Activated CD8-positive, alpha-beta memory T cell treated with anti-CD3 and anti-CD28 coated beads, Interleukin-2, amount 10 ng/mL, durations not matched to agents 7 days and 5 days (primary cell): ENCODE measurements around the gene BBS9. TPM values are rescaled to one million over a fixed set of nuclear protein-coding genes. Genes with fewer than 3 reads are reported as not detected.
"Not testable (repeated sequence)": the region's sequence is repeated elsewhere in the genome, so short reads cannot be mapped to it uniquely, and the experiment has no call there.

Experiments
- ATAC-seq: fragments of 150-1000 bp; cut with Tn5 transposase; one replicate; pipeline ENCODE4 v1.10.0; 2021; ENCODE audit warnings: moderate library complexity
- CTCF ChIA-PET: fragments of 350-600 bp; sonication (Branson Sonifier 250); formaldehyde crosslinking; loops from one replicate; lab custom pipeline; 2021; ENCODE audit warnings: antibody characterized with exemption; lab: Charles Lee
- DNase-seq: peaks from one replicate; pipeline ENCODE4 v3.0.0-alpha.2; 2020
- H3K27ac Mint-ChIP-seq: one replicate; pipeline ENCODE4 v1.8.0; 2021; ENCODE audit warnings: mild to moderate bottlenecking, mixed read lengths
- H3K27me3 Mint-ChIP-seq: one replicate; pipeline ENCODE4 v1.8.0; 2021; ENCODE audit warnings: mixed read lengths
- H3K36me3 Mint-ChIP-seq: one replicate; pipeline ENCODE4 v1.8.0; 2021; ENCODE audit warnings: mild to moderate bottlenecking, mixed read lengths
- H3K4me1 Mint-ChIP-seq: one replicate; pipeline ENCODE4 v1.8.0; 2021; ENCODE audit warnings: mixed read lengths
- H3K4me3 Mint-ChIP-seq: one replicate; pipeline ENCODE4 v1.8.0; 2021; ENCODE audit warnings: mild to moderate bottlenecking, moderate library complexity, mixed read lengths
- H3K9me3 Mint-ChIP-seq: one replicate; pipeline ENCODE4 v1.8.0; 2022; ENCODE audit warnings: low read depth, mixed read lengths
- total RNA-seq, 2 experiments: library from RNA; stranded (reverse); gene quantifications; one replicate each; pipeline ENCODE4 v1.2.3, GENCODE V29; 2021

Gene BBS9
- total RNA-seq, 2 experiments from 2014 or later = 9.8 to 10.2 TPM

GRCh38 chr7:33500703-33501701, 371.6 kb downstream of the BBS9 start:
- CTCF ChIA-PET = no interaction called here
- no peaks in the 10 kb centered on the region for H3K27me3 Mint-ChIP-seq

GRCh38 chr7:33503014-33503413, 373.6 kb downstream of the BBS9 start:
- H3K27me3 Mint-ChIP-seq = no peaks in the 10 kb centered on the region
- H3K4me3 Mint-ChIP-seq = no peak overlapping the region
- ATAC-seq (no peak), DNase-seq (no peak)
- H3K27ac Mint-ChIP-seq = no peak overlapping the region
- no peaks in the 10 kb centered on the region for H3K36me3 Mint-ChIP-seq
- no peaks in the 10 kb centered on the region for H3K4me1 Mint-ChIP-seq
- CTCF ChIA-PET = no interaction called here
- no peaks in the 10 kb centered on the region for H3K9me3 Mint-ChIP-seq

More at GRCh38 chr7:33500703-33501701, 371.6 kb downstream of the BBS9 start:
- no peaks in the 10 kb centered on the region for H3K4me1 Mint-ChIP-seq
- H3K27ac Mint-ChIP-seq = no peak overlapping the region
- H3K9me3 Mint-ChIP-seq = no peaks in the 10 kb centered on the region
- ATAC-seq = no peak
- no peak for DNase-seq
- no peak overlapping the region for H3K4me3 Mint-ChIP-seq
- H3K36me3 Mint-ChIP-seq = no peaks in the 10 kb centered on the region

GRCh38 chr7:33503736-33504135, 374.4 kb downstream of the BBS9 start:
- no peaks in the 10 kb centered on the region for H3K9me3 Mint-ChIP-seq
- CTCF ChIA-PET = no interaction called here
- H3K36me3 Mint-ChIP-seq = no peaks in the 10 kb centered on the region
- no peaks in the 10 kb centered on the region for H3K4me1 Mint-ChIP-seq
- H3K4me3 Mint-ChIP-seq = no peak overlapping the region
- H3K27ac Mint-ChIP-seq = no peak overlapping the region
- H3K27me3 Mint-ChIP-seq = no peaks in the 10 kb centered on the region
- DNase-seq (no peak), ATAC-seq (no peak)

- Mint-ChIP-seq H3K27ac (no peak overlapping the region), H3K4me1 (no peaks in the 10 kb centered on the region)
- CTCF ChIA-PET = no interaction called here
Measured at GRCh38 chr7:33504266-33504665, 374.9 kb downstream of the BBS9 start.

GRCh38 chr7:33509206-33509605, 379.8 kb downstream of the BBS9 start:
- Mint-ChIP-seq H3K36me3 (no peaks in the 10 kb centered on the region), H3K4me3 (no peak overlapping the region), H3K27me3 (no peaks in the 10 kb centered on the region), H3K27ac (no peak overlapping the region), H3K9me3 (no peaks in the 10 kb centered on the region), H3K4me1 (no peaks in the 10 kb centered on the region)
- DNase-seq = no peak
- CTCF ChIA-PET = no interaction called here
- no peak for ATAC-seq

More at GRCh38 chr7:33504266-33504665, 374.9 kb downstream of the BBS9 start:
- no peaks in the 10 kb centered on the region for H3K27me3 Mint-ChIP-seq
- ATAC-seq (no peak), DNase-seq (no peak)
- H3K9me3 Mint-ChIP-seq = no peaks in the 10 kb centered on the region
- no peaks in the 10 kb centered on the region for H3K36me3 Mint-ChIP-seq
- no peak overlapping the region for H3K4me3 Mint-ChIP-seq

- Mint-ChIP-seq H3K36me3 (no peaks in the 10 kb centered on the region), H3K4me3 (no peak overlapping the region), H3K4me1 (no peaks in the 10 kb centered on the region), H3K9me3 (no peaks in the 10 kb centered on the region), H3K27me3 (no peaks in the 10 kb centered on the region), H3K27ac (no peak overlapping the region)
- DNase-seq (no peak), ATAC-seq (no peak)
- CTCF ChIA-PET = no interaction called here
Measured at GRCh38 chr7:33511778-33512177, 382.4 kb downstream of the BBS9 start.

- Mint-ChIP-seq H3K36me3 (no peaks in the 10 kb centered on the region), H3K4me1 (no peaks in the 10 kb centered on the region), H3K27me3 (no peaks in the 10 kb centered on the region), H3K9me3 (no peaks in the 10 kb centered on the region), H3K27ac (no peak overlapping the region), H3K4me3 (no peak overlapping the region)
- DNase-seq (no peak), ATAC-seq (no peak)
- CTCF ChIA-PET = no interaction called here
Measured at GRCh38 chr7:33516568-33516967, 387.2 kb downstream of the BBS9 start.

- H3K4me3 Mint-ChIP-seq = no peak overlapping the region
- no peaks in the 10 kb centered on the region for H3K9me3 Mint-ChIP-seq
- no peak overlapping the region for H3K27ac Mint-ChIP-seq
- CTCF ChIA-PET = no interaction called here
- ATAC-seq (no peak), DNase-seq (no peak)
- H3K36me3 Mint-ChIP-seq = no peaks in the 10 kb centered on the region
- no peaks in the 10 kb centered on the region for H3K27me3 Mint-ChIP-seq
- H3K4me1 Mint-ChIP-seq = no peaks in the 10 kb centered on the region
Measured at GRCh38 chr7:33517191-33517590, 387.8 kb downstream of the BBS9 start.

GRCh38 chr7:33527008-33527407, 397.6 kb downstream of the BBS9 start:
- H3K4me3 Mint-ChIP-seq, DNase-seq, H3K27ac Mint-ChIP-seq, CTCF ChIA-PET, H3K36me3 Mint-ChIP-seq, ATAC-seq, H3K4me1 Mint-ChIP-seq, H3K27me3 Mint-ChIP-seq, H3K9me3 Mint-ChIP-seq: not testable (repeated sequence)

GRCh38 chr7:33527613-33528012, 398.2 kb downstream of the BBS9 start:
- H3K36me3 Mint-ChIP-seq, CTCF ChIA-PET, H3K9me3 Mint-ChIP-seq, H3K27ac Mint-ChIP-seq, ATAC-seq, H3K4me3 Mint-ChIP-seq, H3K4me1 Mint-ChIP-seq, DNase-seq, H3K27me3 Mint-ChIP-seq: not testable (repeated sequence)

GRCh38 chr7:33529070-33529469, 399.7 kb downstream of the BBS9 start:
- H3K27me3 Mint-ChIP-seq = no peaks in the 10 kb centered on the region
- no peaks in the 10 kb centered on the region for H3K9me3 Mint-ChIP-seq
- H3K4me3 Mint-ChIP-seq = no peak overlapping the region
- DNase-seq (no peak), ATAC-seq (no peak)
- no peaks in the 10 kb centered on the region for H3K4me1 Mint-ChIP-seq
- H3K36me3 Mint-ChIP-seq = no peaks in the 10 kb centered on the region
- no peak overlapping the region for H3K27ac Mint-ChIP-seq
- CTCF ChIA-PET = no interaction called here

GRCh38 chr7:33530664-33531063, 401.3 kb downstream of the BBS9 start:
- DNase-seq (no peak), ATAC-seq (no peak)
- no peak overlapping the region for H3K4me3 Mint-ChIP-seq
- CTCF ChIA-PET = no interaction called here
- no peaks in the 10 kb centered on the region for H3K9me3 Mint-ChIP-seq
- no peak overlapping the region for H3K27ac Mint-ChIP-seq
- no peaks in the 10 kb centered on the region for H3K27me3 Mint-ChIP-seq
- peaks cover 7% of the 10 kb centered on the region for H3K4me1 Mint-ChIP-seq
- H3K36me3 Mint-ChIP-seq = no peaks in the 10 kb centered on the region

GRCh38 chr7:33531888-33532287, 402.5 kb downstream of the BBS9 start:
- Mint-ChIP-seq H3K36me3 (no peaks in the 10 kb centered on the region), H3K27ac (no peak overlapping the region), H3K27me3 (no peaks in the 10 kb centered on the region), H3K9me3 (no peaks in the 10 kb centered on the region), H3K4me3 (no peak overlapping the region), H3K4me1 (peaks cover 7% of the 10 kb centered on the region)
- no peak for ATAC-seq
- CTCF ChIA-PET = no interaction called here
- DNase-seq = no peak

GRCh38 chr7:33534833-33535232, 405.5 kb downstream of the BBS9 start:
- Mint-ChIP-seq H3K36me3 (no peaks in the 10 kb centered on the region), H3K27ac (no peak overlapping the region), H3K4me3 (no peak overlapping the region), H3K4me1 (peaks cover 7% of the 10 kb centered on the region), H3K27me3 (no peaks in the 10 kb centered on the region), H3K9me3 (peaks cover 2% of the 10 kb centered on the region)
- no peak for DNase-seq
- CTCF ChIA-PET = no interaction called here
- no peak for ATAC-seq
